Activated B cell treated with CpG ODN at 0.5 μM for 24 hours (primary cell): Measurements from ENCODE around the gene TDRD15. TPM values are rescaled to one million over a fixed set of nuclear protein-coding genes. Genes with fewer than 3 reads are reported as not detected.

Source experiments
- ATAC-seq: fragments of 200-7000 bp; cut with Tn5 transposase; one replicate; pipeline ENCODE4 v1.10.0; 2021; ENCODE audit warnings: low read depth, mild to moderate bottlenecking, moderate library complexity
- CTCF ChIA-PET: fragments of 350-600 bp; sonication (Branson Sonifier 250); formaldehyde crosslinking; loops from one replicate; lab custom pipeline; 2021; ENCODE audit warnings: antibody characterized with exemption; lab: Charles Lee
- POLR2A ChIA-PET: fragments of 350-600 bp; sonication (Branson Sonifier 250); formaldehyde crosslinking; loops from one replicate; lab custom pipeline; 2021; ENCODE audit warnings: antibody characterized with exemption; lab: Charles Lee
- DNase-seq: peaks from one replicate; pipeline ENCODE4 v3.0.0; 2022
- H3K27ac Mint-ChIP-seq: one replicate; pipeline ENCODE4 v1.8.0; 2020; ENCODE audit warnings: mixed read lengths
- H3K27me3 Mint-ChIP-seq: one replicate; pipeline ENCODE4 v1.8.0; 2021; ENCODE audit warnings: mixed read lengths
- H3K36me3 Mint-ChIP-seq: one replicate; pipeline ENCODE4 v1.8.0; 2021; ENCODE audit warnings: low read depth, mixed read lengths
- H3K4me1 Mint-ChIP-seq: one replicate; pipeline ENCODE4 v1.8.0; 2021; ENCODE audit warnings: mixed read lengths
- H3K4me3 Mint-ChIP-seq: one replicate; pipeline ENCODE4 v1.8.0; 2020; ENCODE audit warnings: mild to moderate bottlenecking, mixed read lengths
- H3K9me3 Mint-ChIP-seq: one replicate; pipeline ENCODE4 v1.8.0; 2020; ENCODE audit warnings: mixed read lengths
- intact Hi-C: fragments of 100-400 bp; cut with micrococcal nuclease; formaldehyde crosslinking; loops from one replicate; pipeline ENCODE4 v1.15.1; 2024
- total RNA-seq: library from RNA; stranded (reverse); gene quantifications from 2 replicates; pipeline ENCODE4 v1.2.3, GENCODE V29; 2022
- TF ChIP-seq, protein P1 (sequence below): fragments of 200-600 bp; IDR thresholded peaks from one replicate; pipeline ENCODE4 v1.8.0; 2022; ENCODE audit warnings: antibody characterized with exemption, mild to moderate bottlenecking

TDRD15 gene
- total RNA-seq, 1 donor from 2014 or later = 0.58 TPM

DNA sequence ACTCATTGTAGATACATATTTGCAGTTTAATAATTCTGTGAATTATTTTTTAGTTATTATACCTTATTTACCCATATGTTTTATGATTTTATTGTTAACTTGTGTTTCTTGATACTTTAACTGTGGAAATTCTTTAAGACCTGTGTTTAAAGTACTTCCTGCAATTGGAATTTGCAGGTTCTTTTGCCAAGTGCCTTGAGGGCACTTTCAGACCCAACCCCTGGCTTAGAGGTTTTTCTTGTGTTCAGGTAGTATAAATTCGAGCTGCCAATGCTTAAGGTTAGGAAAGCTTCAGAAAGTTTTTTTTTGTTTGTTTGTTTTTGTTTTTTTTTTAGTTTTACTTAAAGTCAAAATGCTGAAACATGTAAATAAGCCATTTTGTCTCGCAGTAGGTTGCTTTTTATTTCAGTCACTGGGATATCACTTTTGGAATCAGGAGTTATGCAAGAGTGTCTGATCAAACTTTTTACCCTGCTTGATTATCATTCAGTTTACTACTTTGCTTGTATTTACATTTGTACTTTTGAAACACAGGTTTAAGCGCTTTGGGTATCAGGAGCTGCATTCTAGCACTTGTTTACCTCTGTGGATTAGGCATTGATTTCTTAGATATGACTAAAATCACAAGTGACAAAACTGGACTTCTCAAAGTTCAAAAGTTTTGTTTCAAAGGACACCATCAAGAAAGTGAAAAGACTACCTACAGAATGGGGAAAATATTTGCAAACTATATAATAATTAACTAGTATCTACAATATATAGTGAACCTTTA, 31.8 kb downstream of the TDRD15 start:
- intact Hi-C loops = no loop called here
- peaks cover 3% of the 10 kb centered on the region for H3K9me3 Mint-ChIP-seq
- ChIA-PET CTCF (no interaction called here), POLR2A (no interaction called here)
- no peak overlapping the region for H3K27ac Mint-ChIP-seq
- TF ChIP-seq, protein P1, sequence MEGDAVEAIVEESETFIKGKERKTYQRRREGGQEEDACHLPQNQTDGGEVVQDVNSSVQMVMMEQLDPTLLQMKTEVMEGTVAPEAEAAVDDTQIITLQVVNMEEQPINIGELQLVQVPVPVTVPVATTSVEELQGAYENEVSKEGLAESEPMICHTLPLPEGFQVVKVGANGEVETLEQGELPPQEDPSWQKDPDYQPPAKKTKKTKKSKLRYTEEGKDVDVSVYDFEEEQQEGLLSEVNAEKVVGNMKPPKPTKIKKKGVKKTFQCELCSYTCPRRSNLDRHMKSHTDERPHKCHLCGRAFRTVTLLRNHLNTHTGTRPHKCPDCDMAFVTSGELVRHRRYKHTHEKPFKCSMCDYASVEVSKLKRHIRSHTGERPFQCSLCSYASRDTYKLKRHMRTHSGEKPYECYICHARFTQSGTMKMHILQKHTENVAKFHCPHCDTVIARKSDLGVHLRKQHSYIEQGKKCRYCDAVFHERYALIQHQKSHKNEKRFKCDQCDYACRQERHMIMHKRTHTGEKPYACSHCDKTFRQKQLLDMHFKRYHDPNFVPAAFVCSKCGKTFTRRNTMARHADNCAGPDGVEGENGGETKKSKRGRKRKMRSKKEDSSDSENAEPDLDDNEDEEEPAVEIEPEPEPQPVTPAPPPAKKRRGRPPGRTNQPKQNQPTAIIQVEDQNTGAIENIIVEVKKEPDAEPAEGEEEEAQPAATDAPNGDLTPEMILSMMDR = no peak
- H3K36me3 Mint-ChIP-seq = no peaks in the 10 kb centered on the region
- no peak overlapping the region for H3K4me3 Mint-ChIP-seq
- DNase-seq (no peak), ATAC-seq (no peak)
- no peaks in the 10 kb centered on the region for H3K4me1 Mint-ChIP-seq
- H3K27me3 Mint-ChIP-seq = peaks cover 3% of the 10 kb centered on the region

DNA sequence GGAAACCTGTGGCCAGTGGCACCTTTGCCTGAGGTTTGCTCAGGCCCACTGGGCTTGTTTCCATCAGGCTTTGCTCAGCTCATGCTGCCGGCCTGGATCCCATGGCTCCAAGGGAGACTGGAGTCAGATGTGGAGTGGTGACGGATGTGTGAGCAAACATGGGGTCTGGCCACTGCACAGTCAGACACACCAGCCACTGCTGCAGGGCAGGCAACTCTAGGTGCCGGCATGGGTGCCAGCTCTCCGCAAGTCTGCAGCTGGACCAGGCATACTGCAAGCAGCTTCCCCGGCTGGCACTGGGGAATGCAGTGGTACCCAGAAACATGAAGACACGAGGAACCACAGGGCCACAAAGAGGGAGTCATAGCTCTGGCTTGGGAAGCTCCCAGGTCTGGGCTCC, 37.4 kb downstream of the TDRD15 start:
- Mint-ChIP-seq H3K36me3 (no peaks in the 10 kb centered on the region), H3K27me3 (no peaks in the 10 kb centered on the region), H3K27ac (no peak overlapping the region), H3K4me3 (no peak overlapping the region), H3K9me3 (peaks cover 3% of the 10 kb centered on the region), H3K4me1 (no peaks in the 10 kb centered on the region)
- ATAC-seq (no peak), DNase-seq (no peak)
- POLR2A ChIA-PET = no interaction called here
- TF ChIP-seq, protein P1 = no peak
- CTCF ChIA-PET = no interaction called here
- intact Hi-C loops = no loop called here

DNA sequence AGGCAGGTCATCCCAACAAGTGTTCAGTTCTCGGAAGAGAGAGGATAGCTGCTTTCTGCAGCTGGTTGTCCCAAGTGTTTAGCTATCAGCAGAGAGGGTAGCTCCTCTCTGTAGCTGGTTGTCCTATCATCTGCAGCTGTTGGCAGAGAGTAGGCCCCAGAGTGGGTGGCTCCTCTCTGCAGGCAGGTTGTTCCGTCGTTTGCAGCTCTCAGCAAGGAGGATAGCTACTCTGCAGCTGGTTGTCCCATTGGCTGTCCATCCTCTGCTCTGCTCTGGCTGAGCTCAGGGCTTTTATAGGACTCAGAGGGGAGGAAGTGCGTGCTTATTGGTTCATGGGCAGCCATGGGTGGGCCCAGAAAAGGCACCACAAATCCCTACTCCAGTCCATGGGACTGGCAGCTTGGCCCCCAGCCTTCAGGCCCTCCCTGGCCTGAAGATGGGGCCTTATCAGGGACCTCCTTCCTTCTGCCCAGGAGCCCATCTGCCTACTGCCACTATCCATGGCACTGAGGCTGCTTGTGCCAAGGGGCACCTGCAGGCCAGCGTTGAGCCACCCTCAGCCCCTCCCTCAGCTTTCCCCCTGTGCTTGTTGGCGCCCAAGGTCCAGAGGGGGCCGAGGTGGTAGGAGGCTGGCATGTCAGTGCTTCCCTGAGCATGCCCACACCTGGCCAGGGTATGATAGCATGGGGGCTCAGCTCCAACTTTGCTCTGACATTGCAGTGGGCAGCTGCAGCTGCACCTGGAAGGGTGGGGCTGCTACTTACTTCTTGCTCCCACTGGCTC, 38.3 kb downstream of the TDRD15 start:
- Mint-ChIP-seq H3K27me3 (no peaks in the 10 kb centered on the region), H3K27ac (no peak overlapping the region)
- TF ChIP-seq, protein P1 = no peak

DNA sequence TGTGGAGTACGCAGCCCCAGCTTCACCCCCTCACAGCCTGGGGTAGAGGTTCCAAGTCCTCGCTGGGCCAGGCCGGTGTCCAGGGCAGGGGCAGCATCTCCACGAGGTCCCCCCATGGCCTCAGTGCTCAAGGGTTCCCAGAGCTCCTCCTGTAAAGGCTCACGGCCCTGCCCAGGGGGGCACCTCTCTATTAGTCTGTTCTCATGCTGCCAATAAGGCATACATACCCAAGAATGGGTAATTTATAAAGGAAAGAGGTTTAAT, 38.8 kb downstream of the TDRD15 start:
- TF ChIP-seq, protein P1 = no peak
- Mint-ChIP-seq H3K27me3 (no peaks in the 10 kb centered on the region), H3K36me3 (no peaks in the 10 kb centered on the region), H3K9me3 (peaks cover 3% of the 10 kb centered on the region), H3K4me3 (no peak overlapping the region), H3K27ac (no peak overlapping the region), H3K4me1 (no peaks in the 10 kb centered on the region)
- CTCF ChIA-PET = no interaction called here
- ATAC-seq (no peak), DNase-seq (no peak)
- POLR2A ChIA-PET = no interaction called here
- intact Hi-C loops = no loop called here

More for the DNA sequence above, 38.3 kb downstream of the TDRD15 start:
- ATAC-seq = no peak
- peaks cover 3% of the 10 kb centered on the region for H3K9me3 Mint-ChIP-seq
- intact Hi-C loops = no loop called here
- POLR2A ChIA-PET = no interaction called here
- no peaks in the 10 kb centered on the region for H3K36me3 Mint-ChIP-seq
- DNase-seq = no peak
- CTCF ChIA-PET = no interaction called here
- H3K4me1 Mint-ChIP-seq = no peaks in the 10 kb centered on the region
- no peak overlapping the region for H3K4me3 Mint-ChIP-seq

DNA sequence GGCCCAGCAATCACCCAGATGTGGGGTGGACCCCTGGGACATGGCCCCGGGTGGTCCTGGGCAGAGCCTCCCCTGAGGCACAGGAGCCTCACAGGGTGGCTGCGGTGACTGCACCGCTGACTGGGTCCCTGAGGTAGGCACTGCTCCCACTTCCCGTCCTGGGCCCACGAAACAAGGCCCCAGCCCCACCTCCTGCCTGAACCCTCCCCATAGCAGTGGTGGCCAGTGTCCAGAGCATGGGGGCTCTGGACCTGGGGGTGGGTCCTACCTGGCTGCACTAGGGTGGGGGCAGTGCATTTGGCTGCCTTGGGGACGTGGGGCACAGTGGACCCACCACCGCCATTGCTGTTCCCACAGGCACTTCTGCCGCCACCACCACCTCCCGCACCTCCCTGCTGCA, 39.4 kb downstream of the TDRD15 start:
- POLR2A ChIA-PET = no interaction called here
- CTCF ChIA-PET = no interaction called here
- no peaks in the 10 kb centered on the region for H3K36me3 Mint-ChIP-seq
- ATAC-seq (no peak), DNase-seq (no peak)
- intact Hi-C loops = no loop called here
- H3K9me3 Mint-ChIP-seq = peaks cover 3% of the 10 kb centered on the region
- H3K4me3 Mint-ChIP-seq = no peak overlapping the region
- no peak overlapping the region for H3K27ac Mint-ChIP-seq
- no peaks in the 10 kb centered on the region for H3K27me3 Mint-ChIP-seq
- TF ChIP-seq, protein P1 = no peak
- no peaks in the 10 kb centered on the region for H3K4me1 Mint-ChIP-seq
